HCT116 (cell line): Measurements from ENCODE around the gene MEG3. TPM values are rescaled to one million over a fixed set of nuclear protein-coding genes. Genes with fewer than 3 reads are reported as not detected.

Experiments
- ATAC-seq: fragments of 200-7000 bp; cut with Tn5 transposase; 2 replicates; pipeline ENCODE4 v1.9.1; 2020; ENCODE audit warnings: mild to moderate bottlenecking, moderate library complexity
- BruUV-seq: library from RNA; stranded (reverse); fragments of 400-500 nt; replicated peaks from 2 replicates; lab custom pipeline; 2021; lab: Mats Ljungman, UMichigan
- CTCF ChIA-PET: fragments of 300-600 bp; sonication (Branson Sonifier 250); formaldehyde crosslinking; loops from one replicate; lab custom pipeline; 2021; ENCODE audit warnings: antibody characterized with exemption; lab: Charles Lee
- POLR2A ChIA-PET: fragments of 300-600, 350-600 bp; sonication (Branson Sonifier 250); formaldehyde crosslinking; loops from one replicate; lab custom pipeline; 2021; ENCODE audit warnings: antibody characterized with exemption; lab: Charles Lee
- RAD21 ChIA-PET, 2 experiments: fragments of 300-600 bp; sonication (Branson Sonifier 250); formaldehyde crosslinking; loops; one replicate each; lab custom pipeline; 2023; ENCODE audit warnings: low total read pairs in 2 of 2; ENCODE audit not compliant: uncharacterized antibody in 2 of 2, unreplicated experiment in 2 of 2, low non-redundant PET in 1 of 2; lab: Charles Lee
- DNase-seq: peaks from one replicate; pipeline ENCODE4 v3.0.0-alpha.2; 2010; ENCODE audit warnings: low read depth, low spot score
- H2AFZ ChIP-seq: fragments of 200-600 bp; shearing (Covaris generic), sonication (generic); 2 replicates; pipeline ENCODE4 v1.6.1; 2017; ENCODE audit warnings: low read depth, mixed run types, mixed read lengths, antibody characterized with exemption, low read length; ENCODE audit not compliant: poor library complexity, severe bottlenecking
- H3K27ac ChIP-seq: 2 replicates; pipeline ENCODE4 v1.5.1; 2012; ENCODE audit warnings: low read depth, low read length
- H3K27me3 ChIP-seq: fragments of 200-600 bp; sonication (generic); 2 replicates; pipeline ENCODE4 v1.6.1; 2016; ENCODE audit warnings: mixed run types, low read length, mixed read lengths; ENCODE audit not compliant: insufficient read depth
- H3K36me3 ChIP-seq, 2 experiments: fragments of 200-500 bp in 1 of 2; fragments of 200-600 bp in 1 of 2; sonication (Bioruptor generic) in 1 of 2; sonication (generic) in 1 of 2; 2 replicates each; pipeline versions ENCODE4 v1.5.1 to v1.6.1; 2014 to 2016; ENCODE audit warnings: low read length in 2 of 2, inconsistent platforms in 1 of 2, mixed read lengths in 1 of 2, mixed run types in 1 of 2; ENCODE audit not compliant: insufficient read depth in 2 of 2, control insufficient read depth in 1 of 2
- H3K4me1 ChIP-seq, 2 experiments: fragments of 200-600 bp in 1 of 2; sonication (generic) in 1 of 2; 2 replicates each; pipeline versions ENCODE4 v1.5.1 to v1.6.1; 2012 to 2017; ENCODE audit warnings: low read length in 2 of 2, inconsistent platforms in 1 of 2, mild to moderate bottlenecking in 1 of 2, mixed read lengths in 1 of 2, mixed run types in 1 of 2, moderate library complexity in 1 of 2; ENCODE audit not compliant: insufficient read depth in 2 of 2, control insufficient read depth in 1 of 2
- H3K4me2 ChIP-seq: fragments of 200-600 bp; sonication (generic); 2 replicates; pipeline ENCODE4 v1.6.1; 2017; ENCODE audit warnings: mixed run types, low read length, mixed read lengths
- H3K4me3 ChIP-seq, 2 experiments: fragments of 200-600 bp in 1 of 2; sonication (generic) in 1 of 2; replicated peaks in 1 of 2; 2 replicates each; pipeline ENCODE4 v1.5.1; 2011 to 2016; ENCODE audit warnings: low read length in 2 of 2, control low read depth in 1 of 2, low read depth in 1 of 2, mild to moderate bottlenecking in 1 of 2, mixed read lengths in 1 of 2, mixed run types in 1 of 2
- H3K79me2 ChIP-seq: fragments of 200-600 bp; sonication (generic); 2 replicates; pipeline ENCODE4 v1.6.1; 2017; ENCODE audit warnings: mild to moderate bottlenecking, mixed run types, low read length, moderate library complexity, mixed read lengths; ENCODE audit not compliant: insufficient read depth
- H3K9ac ChIP-seq: fragments of 200-600 bp; sonication (generic); 2 replicates; pipeline ENCODE4 v1.6.1; 2016; ENCODE audit warnings: low read length, mixed read lengths
- H3K9me2 ChIP-seq: fragments of 200-600 bp; sonication (generic), shearing (Covaris generic); 2 replicates; pipeline ENCODE4 v1.6.1; 2017; ENCODE audit warnings: mixed run types, mild to moderate bottlenecking, moderate library complexity; ENCODE audit not compliant: insufficient read depth
- H3K9me3 ChIP-seq, 2 experiments: fragments of 200-500 bp in 1 of 2; fragments of 200-600 bp in 1 of 2; sonication (Bioruptor generic) in 1 of 2; sonication (generic) in 1 of 2; 2 replicates each; pipeline ENCODE4 v1.6.1; 2014 to 2017; ENCODE audit warnings: low read length in 2 of 2, mixed read lengths in 2 of 2, inconsistent platforms in 1 of 2, low read depth in 1 of 2, mild to moderate bottlenecking in 1 of 2, mixed run types in 1 of 2, moderate library complexity in 1 of 2; ENCODE audit not compliant: control insufficient read depth in 1 of 2, insufficient read depth in 1 of 2
- H4K20me1 ChIP-seq: fragments of 200-600 bp; sonication (generic), shearing (Covaris generic); 2 replicates; pipeline ENCODE4 v1.6.1; 2017; ENCODE audit warnings: mixed run types, mild to moderate bottlenecking, moderate library complexity; ENCODE audit not compliant: insufficient read depth
- CEBPB ChIP-seq: IDR thresholded peaks from 2 replicates; pipeline ENCODE4 v1.6.1; 2012; ENCODE audit warnings: low read depth
- CTCF ChIP-seq, 3 experiments: fragments of 200-600 bp in 1 of 3; sonication (generic) in 1 of 3; IDR thresholded peaks in 2 of 3; conservative IDR thresholded peaks in 1 of 3; 2 replicates each; pipeline ENCODE4 v1.5.1; 2012 to 2017; ENCODE audit warnings: low read depth in 2 of 3, low read length in 2 of 3, antibody characterized with exemption in 1 of 3, borderline replicate concordance in 1 of 3, control low read depth in 1 of 3, mild to moderate bottlenecking in 1 of 3, mixed read lengths in 1 of 3, mixed run types in 1 of 3, moderate library complexity in 1 of 3; ENCODE audit not compliant: insufficient read depth in 1 of 3
- ELF1 ChIP-seq: IDR thresholded peaks from 2 replicates; pipeline ENCODE4 v1.6.1; 2012; ENCODE audit warnings: low read depth, borderline replicate concordance
- FOSL1 ChIP-seq: IDR thresholded peaks from 2 replicates; pipeline ENCODE4 v1.6.1; 2012; ENCODE audit warnings: low read depth
- POLR2AphosphoS5 ChIP-seq: IDR thresholded peaks from 2 replicates; pipeline ENCODE4 v1.6.1; 2011; ENCODE audit warnings: mild to moderate bottlenecking, low read depth, low read length, moderate library complexity
- RAD21 ChIP-seq: IDR thresholded peaks from 2 replicates; pipeline ENCODE4 v1.6.1; 2012; ENCODE audit warnings: low read depth, mild to moderate bottlenecking
- SIN3A ChIP-seq: IDR thresholded peaks from 2 replicates; pipeline ENCODE4 v1.6.1; 2012; ENCODE audit warnings: low read depth
- SRF ChIP-seq: IDR thresholded peaks from 2 replicates; pipeline ENCODE4 v1.6.1; 2012; ENCODE audit warnings: low read depth
- YY1 ChIP-seq: IDR thresholded peaks from 2 replicates; pipeline ENCODE4 v1.6.1; 2011; ENCODE audit warnings: low read length, low read depth, moderate library complexity, mild to moderate bottlenecking; ENCODE audit not compliant: insufficient replicate concordance; ENCODE audit errors: extremely low read depth
- ZBTB33 ChIP-seq: IDR thresholded peaks from 2 replicates; pipeline ENCODE4 v1.6.1; 2011; ENCODE audit warnings: mild to moderate bottlenecking, low read length, moderate library complexity; ENCODE audit not compliant: insufficient replicate concordance; ENCODE audit errors: extremely low read depth
- ZFX ChIP-seq: fragments of 450-650 bp; IDR thresholded peaks from 2 replicates; pipeline ENCODE4 v1.6.1; 2017
- ZNF274 ChIP-seq: fragments of 200-500 bp; sonication (Bioruptor generic); IDR thresholded peaks from 2 replicates; pipeline ENCODE4 v1.6.1; 2014; ENCODE audit warnings: mild to moderate bottlenecking, low read depth, low read length, inconsistent platforms
- intact Hi-C: fragments of 100-400 bp; cut with micrococcal nuclease; formaldehyde crosslinking; loops from 2 replicates; pipeline ENCODE4 v1.10.0; 2022
- total RNA-seq: library from RNA; stranded (reverse); gene quantifications from one replicate; pipeline ENCODE4 v1.2.1, GENCODE V29; 2021; ENCODE audit not compliant: unreplicated experiment

Gene MEG3
- total RNA-seq, 1 experiment from 2014 or later = 2.5 TPM

GRCh38 chr14:100851586-100851916, 25.6 kb downstream of the MEG3 start:
- no peak for ATAC-seq
- Histone ChIP-seq H3K9ac (no peak overlapping the region), H4K20me1 (no peaks in the 10 kb centered on the region), H3K4me2 (peak overlapping the region; percentile 20), H3K27ac (no peak overlapping the region), H3K79me2 (no peaks in the 10 kb centered on the region), H3K9me2 (no peaks in the 10 kb centered on the region), H3K4me3 (no peak overlapping the region), H3K9me3 (no peaks in the 10 kb centered on the region), H3K4me1 (peaks cover 0 to 17% of the 10 kb centered on the region in 2 experiments; a peak in 3 of 4 replicates), H2AFZ (peak overlapping the region; percentile 37), H3K27me3 (no peaks in the 10 kb centered on the region), H3K36me3 (no peaks in the 10 kb centered on the region)
- ChIA-PET POLR2A (no interaction called here), CTCF (interaction anchor here (1.0 to 1.5 kb wide), 6 partner anchors 9 to 813 kb away, joined by 3 to 7 read pairs (median 4); no protein-coding TSS in a partner anchor), RAD21 (no interaction called here)
- TF ChIP-seq POLR2AphosphoS5 = no peak
- TF ChIP-seq SIN3A = no peak
- TF ChIP-seq CEBPB = no peak
- TF ChIP-seq RAD21 = no peak
- no peak for TF ChIP-seq ELF1
- no peak for TF ChIP-seq ZBTB33
- no TSS peak for BruUV-seq
- no peak for DNase-seq
- intact Hi-C loops = loop anchor here (1.0 kb wide), 5 partner anchors 50 to 814 kb away; no protein-coding TSS in a partner anchor

GRCh38 chr14:100851946-100852620, 26.2 kb downstream of the MEG3 start:
- no peaks in the 10 kb centered on the region for H4K20me1 ChIP-seq
- no TSS peak for BruUV-seq
- POLR2A ChIA-PET = no interaction called here
- TF ChIP-seq ZBTB33 (no peak), CEBPB (no peak), RAD21 (no peak), YY1 (no peak), SRF (no peak), FOSL1 (no peak), CTCF (IDR thresholded peaks at IDR 0.05 in 2 of 3, conservative IDR thresholded peaks at IDR 0.05 in 1 of 3; ENCODE audit: borderline replicate concordance in 1 of 3, insufficient read depth in 1 of 3, low read depth in 2 of 3, low read length in 2 of 3) (no peak), ZFX (no peak), ZNF274 (no peak)

More at GRCh38 chr14:100851946-100852620, 26.2 kb downstream of the MEG3 start:
- Histone ChIP-seq H2AFZ (no peak overlapping the region), H3K27me3 (no peaks in the 10 kb centered on the region), H3K4me3 (no peak overlapping the region), H3K9ac (no peak overlapping the region), H3K36me3 (no peaks in the 10 kb centered on the region), H3K27ac (no peak overlapping the region), H3K9me2 (no peaks in the 10 kb centered on the region), H3K79me2 (no peaks in the 10 kb centered on the region), H3K4me1 (peaks cover 0 to 17% of the 10 kb centered on the region in 2 experiments; a peak in 3 of 4 replicates), H3K9me3 (no peaks in the 10 kb centered on the region), H3K4me2 (0 out of 2 replicates have a peak overlapping the region, but pooled peaks have one; percentile 20)
- intact Hi-C loops = loop anchor here (1.0 kb wide), 5 partner anchors 49 to 813 kb away; no protein-coding TSS in a partner anchor
- ChIA-PET CTCF (interaction anchor here (0.8 to 1.5 kb wide), 2 partner anchors 49 to 383 kb away, joined by 4 to 7 read pairs; no protein-coding TSS in a partner anchor), RAD21 (interaction anchor here in 1 of 2 experiments (1.2 kb wide), 1 partner anchor 49 kb away, joined by 5 read pairs; no protein-coding TSS in a partner anchor)
- ATAC-seq = no peak
- DNase-seq = no peak
